ENCODE results near the gene IRAK1.

GRCh38 chrX:154032160-154032559, 12.5 kb upstream of the IRAK1 start:
- no peak for TF ChIP-seq GABPA (IDR thresholded peaks at IDR 0.05; ENCODE audit: low read depth)
- TF ChIP-seq CTCF (IDR thresholded peaks at IDR 0.05), result no peak
- TF ChIP-seq EP300 (IDR thresholded peaks at IDR 0.05; ENCODE audit: borderline replicate concordance in 1 of 2, low read depth in 1 of 2, low read length in 1 of 2), result no peak
- TF ChIP-seq JUND (IDR thresholded peaks at IDR 0.05), result no peak
